ENCODE data around the gene ZNF284.
"Not testable (repeated sequence)": the region's sequence is repeated elsewhere in the genome, so short reads cannot be mapped to it uniquely, and the experiment has no call there.

Gene ZNF284

GRCh38 chr19:44112802-44113137, 40.8 kb downstream of the ZNF284 start:
- no peak for DNase-seq

- peak; percentile 96 for DNase-seq
Measured at GRCh38 chr19:44113138-44113783, 41.3 kb downstream of the ZNF284 start, which contains the start of gene ZNF225. Gene ZNF225 (plus strand): TSS chr19:44113399. CDS start chr19:44115828, 2,429 bp downstream.

- no peak for DNase-seq
Measured at GRCh38 chr19:44113784-44114390, 41.9 kb downstream of the ZNF284 start.

- not testable (repeated sequence) for DNase-seq
Measured at GRCh38 chr19:44121162-44121561, 49.2 kb downstream of the ZNF284 start.

GRCh38 chr19:44131955-44132354, 60.0 kb downstream of the ZNF284 start:
- DNase-seq, result no peak

All from NCI-H2081 treated with DMSO at 0.1 percent for 48 hours (cell line).